Measurements from ENCODE around the gene BRWD1.

GRCh38 chr21:39311164-39311563 is 2.3 kb downstream of the BRWD1 start:
- TF ChIP-seq CTCF (optimal IDR thresholded peaks at IDR 0.05 in 1 of 3, IDR thresholded peaks at IDR 0.05 in 1 of 3, conservative IDR thresholded peaks at IDR 0.05 in 1 of 3; ENCODE audit: extremely low read depth in 1 of 3, insufficient read depth in 2 of 3, low read length in 3 of 3) (no peak), EZH2 (IDR thresholded peaks at IDR 0.05; ENCODE audit: low read length) (no peak)

Measured in keratinocyte (primary cell).